H1 (cell line): ENCODE data around the gene FRRS1L. TPM values are rescaled to one million over a fixed set of nuclear protein-coding genes. Genes with fewer than 3 reads are reported as not detected.

Experiments
- POLR2A ChIP-seq, 2 experiments: IDR thresholded peaks; 1 replicate in 1 of 2; 2 replicates in 1 of 2; pipeline ENCODE4 v1.6.1; 2011; ENCODE audit warnings: low read depth in 2 of 2, low read length in 2 of 2, mild to moderate bottlenecking in 2 of 2; ENCODE audit errors: control extremely low read depth in 1 of 2
- SP1 ChIP-seq: IDR thresholded peaks from 2 replicates; pipeline ENCODE4 v1.6.1; 2011; ENCODE audit warnings: low read depth, low read length
- SP4 ChIP-seq: IDR thresholded peaks from 2 replicates; pipeline ENCODE4 v1.6.1; 2012; ENCODE audit warnings: low read length, inconsistent platforms
- SRF ChIP-seq: IDR thresholded peaks from 2 replicates; pipeline ENCODE4 v1.6.1; 2011; ENCODE audit warnings: mild to moderate bottlenecking, low read depth, low read length, moderate library complexity
- polyA plus RNA-seq, 7 experiments: library from polyadenylated mRNA; depleted of rRNA in 3 of 7; stranded (reverse) in 5 of 7; unstranded in 2 of 7; fragments of >200 nt in 5 of 7; fragments of 200-250 nt in 2 of 7; gene quantifications; 1 replicate in 5 of 7; 2 replicates in 1 of 7; 4 replicates in 1 of 7; pipeline versions ENCODE4 v1.2.1 to v1.2.3, GENCODE V29; 2011 to 2013; ENCODE audit warnings: missing spikeins in 2 of 7, mixed read lengths in 2 of 7
- total RNA-seq: library from RNA; stranded (reverse); fragmentation: NEBNext Ultra II Directional; extraction: Animal tissue kit (Norgen Biotek cat#: 25700); gene quantifications from 2 replicates; pipeline ENCODE4 v1.2.1, GENCODE V29; 2021
- TF ChIP-seq, protein P1 (sequence below): IDR thresholded peaks from 2 replicates; pipeline ENCODE4 v1.6.1; 2012; ENCODE audit warnings: low read length, inconsistent platforms
- TF ChIP-seq, protein P2 (sequence below): IDR thresholded peaks from 2 replicates; pipeline ENCODE4 v1.6.1; 2012; ENCODE audit warnings: inconsistent platforms

Gene FRRS1L
- total and polyA plus RNA-seq, 2 of the 8 experiments (the other 6 are each of a cell fraction or from before 2014, with no cell fraction given): 1.0 to 2.2 TPM

DNA sequence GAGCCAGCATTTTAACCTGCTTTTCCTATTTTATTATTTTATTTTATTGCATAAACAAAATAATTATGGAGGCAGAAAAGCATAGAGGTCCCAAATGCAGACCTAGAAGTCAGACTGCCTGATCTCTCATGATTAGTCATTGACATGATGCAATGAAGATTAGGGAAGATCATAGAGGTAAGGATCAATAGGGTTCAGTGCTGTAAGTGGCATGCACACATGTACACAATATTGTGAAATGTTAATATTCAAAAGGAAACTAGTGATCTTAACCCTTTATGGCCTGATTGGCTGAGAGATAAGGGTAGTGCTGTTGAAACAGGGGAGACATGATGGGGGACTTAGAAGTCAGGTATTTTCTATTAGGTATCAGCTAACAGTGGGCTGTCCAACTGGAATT is 1.1 kb upstream of the FRRS1L start (continued):
- TF ChIP-seq, protein P1, sequence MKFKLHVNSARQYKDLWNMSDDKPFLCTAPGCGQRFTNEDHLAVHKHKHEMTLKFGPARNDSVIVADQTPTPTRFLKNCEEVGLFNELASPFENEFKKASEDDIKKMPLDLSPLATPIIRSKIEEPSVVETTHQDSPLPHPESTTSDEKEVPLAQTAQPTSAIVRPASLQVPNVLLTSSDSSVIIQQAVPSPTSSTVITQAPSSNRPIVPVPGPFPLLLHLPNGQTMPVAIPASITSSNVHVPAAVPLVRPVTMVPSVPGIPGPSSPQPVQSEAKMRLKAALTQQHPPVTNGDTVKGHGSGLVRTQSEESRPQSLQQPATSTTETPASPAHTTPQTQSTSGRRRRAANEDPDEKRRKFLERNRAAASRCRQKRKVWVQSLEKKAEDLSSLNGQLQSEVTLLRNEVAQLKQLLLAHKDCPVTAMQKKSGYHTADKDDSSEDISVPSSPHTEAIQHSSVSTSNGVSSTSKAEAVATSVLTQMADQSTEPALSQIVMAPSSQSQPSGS: no peak
- TF ChIP-seq SP1 (no peak), SRF (no peak), POLR2A (IDR thresholded peaks at IDR 0.05; ENCODE audit: control extremely low read depth in 1 of 2, low read depth in 2 of 2, low read length in 2 of 2) (no peak), SP4 (no peak)
- TF ChIP-seq, protein P2, sequence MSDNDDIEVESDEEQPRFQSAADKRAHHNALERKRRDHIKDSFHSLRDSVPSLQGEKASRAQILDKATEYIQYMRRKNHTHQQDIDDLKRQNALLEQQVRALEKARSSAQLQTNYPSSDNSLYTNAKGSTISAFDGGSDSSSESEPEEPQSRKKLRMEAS: no peak
